A673 (cell line): ENCODE measurements around the gene CIT.

Experiments used
- CTCF ChIP-seq: fragments of 300-800, 200-600 bp; sonication (generic); conservative IDR thresholded peaks from 2 replicates; pipeline ENCODE4 v1.5.1; 2017; ENCODE audit warnings: low read depth, mild to moderate bottlenecking, antibody characterized with exemption, low read length, moderate library complexity, mixed read lengths
- EZH2 ChIP-seq: fragments of 200-600 bp; sonication (generic); IDR thresholded peaks from 2 replicates; pipeline ENCODE4 v1.6.1; 2017; ENCODE audit warnings: borderline replicate concordance, low read depth, mild to moderate bottlenecking, mixed read lengths, antibody characterized with exemption, low read length; ENCODE audit not compliant: poor library complexity, severe bottlenecking

GRCh38 chr12:119725523-119725922 is 151.6 kb downstream of the CIT start:
- TF ChIP-seq CTCF (no peak), EZH2 (no peak)
